GM12874 (cell line): ENCODE results near the gene ABHD5.

ENCODE experiments used
- TF ChIP-seq, protein P1 (sequence below): IDR thresholded peaks from 2 replicates; pipeline ENCODE4 v1.5.1; 2011; ENCODE audit warnings: low read depth, mild to moderate bottlenecking, control low read depth, low read length, moderate library complexity; ENCODE audit not compliant: insufficient read depth

ABHD5 gene

DNA sequence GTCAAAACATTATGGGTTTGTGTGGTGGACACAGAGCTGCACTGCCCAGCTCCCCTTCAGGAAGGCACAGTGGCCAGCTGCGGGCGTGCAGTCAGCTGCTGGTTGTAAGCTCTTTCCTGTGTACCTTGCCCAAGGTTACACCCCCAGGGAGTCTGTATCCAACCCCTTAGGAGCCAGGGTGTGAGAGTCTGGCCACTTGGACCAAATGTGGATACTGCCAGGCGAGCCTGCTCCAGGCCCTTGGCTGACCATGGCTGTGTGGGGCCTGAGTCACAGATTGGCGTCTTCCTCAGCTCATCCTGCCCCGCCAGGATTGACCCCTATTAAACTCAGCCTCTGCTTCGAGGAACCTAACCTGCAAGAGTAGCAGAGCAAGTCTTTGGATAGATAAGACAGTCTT lies 56.9 kb downstream of the ABHD5 start:
- TF ChIP-seq, protein P1, sequence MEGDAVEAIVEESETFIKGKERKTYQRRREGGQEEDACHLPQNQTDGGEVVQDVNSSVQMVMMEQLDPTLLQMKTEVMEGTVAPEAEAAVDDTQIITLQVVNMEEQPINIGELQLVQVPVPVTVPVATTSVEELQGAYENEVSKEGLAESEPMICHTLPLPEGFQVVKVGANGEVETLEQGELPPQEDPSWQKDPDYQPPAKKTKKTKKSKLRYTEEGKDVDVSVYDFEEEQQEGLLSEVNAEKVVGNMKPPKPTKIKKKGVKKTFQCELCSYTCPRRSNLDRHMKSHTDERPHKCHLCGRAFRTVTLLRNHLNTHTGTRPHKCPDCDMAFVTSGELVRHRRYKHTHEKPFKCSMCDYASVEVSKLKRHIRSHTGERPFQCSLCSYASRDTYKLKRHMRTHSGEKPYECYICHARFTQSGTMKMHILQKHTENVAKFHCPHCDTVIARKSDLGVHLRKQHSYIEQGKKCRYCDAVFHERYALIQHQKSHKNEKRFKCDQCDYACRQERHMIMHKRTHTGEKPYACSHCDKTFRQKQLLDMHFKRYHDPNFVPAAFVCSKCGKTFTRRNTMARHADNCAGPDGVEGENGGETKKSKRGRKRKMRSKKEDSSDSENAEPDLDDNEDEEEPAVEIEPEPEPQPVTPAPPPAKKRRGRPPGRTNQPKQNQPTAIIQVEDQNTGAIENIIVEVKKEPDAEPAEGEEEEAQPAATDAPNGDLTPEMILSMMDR: no peak

DNA sequence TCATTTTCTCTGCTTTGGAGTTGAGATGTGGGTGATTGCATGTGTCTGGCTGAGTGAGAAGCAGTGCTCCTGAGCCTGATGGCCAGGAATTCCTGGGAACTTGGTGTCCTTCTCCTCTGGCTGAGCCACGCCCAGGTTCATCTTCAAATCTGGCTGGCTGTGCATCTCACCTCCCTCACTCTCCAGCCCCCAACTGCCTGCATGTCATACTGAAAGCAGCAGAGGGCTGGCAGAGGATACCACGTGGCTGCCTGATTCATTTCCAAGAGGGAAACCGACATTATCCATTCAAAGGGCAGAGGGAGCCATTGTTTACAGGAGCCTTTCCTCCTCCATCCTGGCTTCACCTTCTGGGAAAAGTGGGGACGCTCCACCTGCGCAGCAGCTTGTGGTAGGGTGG lies 57.4 kb downstream of the ABHD5 start:
- TF ChIP-seq, protein P1: no peak

GRCh38 chr3:43748645-43749044 lies 57.9 kb downstream of the ABHD5 start:
- TF ChIP-seq, protein P1: no peak

GRCh38 chr3:43752905-43753304 lies 62.2 kb downstream of the ABHD5 start:
- TF ChIP-seq, protein P1: no peak

- TF ChIP-seq, protein P1: no peak
Measured at GRCh38 chr3:43753741-43754715, 63.3 kb downstream of the ABHD5 start.

- TF ChIP-seq, protein P1: no peak
Measured at GRCh38 chr3:43755516-43756200, 64.9 kb downstream of the ABHD5 start.

GRCh38 chr3:43757666-43758321 lies 67.1 kb downstream of the ABHD5 start:
- TF ChIP-seq, protein P1: no peak
